Stimulated activated naive B cell treated with anti-CD40 and anti-IgM and Interleukin-4, amounts not matched to agents 10 μg/mL and 1 μg/mL and 100 μg/mL, for 72 hours (primary cell): ENCODE data around the gene ASB8.

Experiments
- ATAC-seq, 2 donors: fragments of 150-1000 bp; cut with Tn5 transposase; replicated peaks; 2 replicates each; pipeline ENCODE4 v1.10.0; 2021; ENCODE audit warnings: moderate library complexity in 1 of 2
- DNase-seq: peaks from one replicate; pipeline ENCODE4 v3.0.0; 2021
- H3K27ac Mint-ChIP-seq: one replicate; pipeline ENCODE4 v1.8.0; 2022; ENCODE audit warnings: mild to moderate bottlenecking, mixed read lengths
- H3K27me3 Mint-ChIP-seq, 2 donors: one replicate each; pipeline ENCODE4 v1.8.0; 2022; ENCODE audit warnings: mixed read lengths in 2 of 2
- H3K36me3 Mint-ChIP-seq, 2 donors: one replicate each; pipeline ENCODE4 v1.8.0; 2022; ENCODE audit warnings: mixed read lengths in 2 of 2, mild to moderate bottlenecking in 1 of 2
- H3K4me1 Mint-ChIP-seq, 2 donors: one replicate each; pipeline ENCODE4 v1.8.0; 2022; ENCODE audit warnings: mixed read lengths in 2 of 2, mild to moderate bottlenecking in 1 of 2
- H3K4me3 Mint-ChIP-seq, 2 donors: one replicate each; pipeline ENCODE4 v1.8.0; 2022; ENCODE audit warnings: mild to moderate bottlenecking in 2 of 2, mixed read lengths in 2 of 2, moderate library complexity in 1 of 2
- H3K9me3 Mint-ChIP-seq, 2 donors: one replicate each; pipeline ENCODE4 v1.8.0; 2022; ENCODE audit warnings: mixed read lengths in 2 of 2, mild to moderate bottlenecking in 1 of 2

The ASB8 gene

DNA sequence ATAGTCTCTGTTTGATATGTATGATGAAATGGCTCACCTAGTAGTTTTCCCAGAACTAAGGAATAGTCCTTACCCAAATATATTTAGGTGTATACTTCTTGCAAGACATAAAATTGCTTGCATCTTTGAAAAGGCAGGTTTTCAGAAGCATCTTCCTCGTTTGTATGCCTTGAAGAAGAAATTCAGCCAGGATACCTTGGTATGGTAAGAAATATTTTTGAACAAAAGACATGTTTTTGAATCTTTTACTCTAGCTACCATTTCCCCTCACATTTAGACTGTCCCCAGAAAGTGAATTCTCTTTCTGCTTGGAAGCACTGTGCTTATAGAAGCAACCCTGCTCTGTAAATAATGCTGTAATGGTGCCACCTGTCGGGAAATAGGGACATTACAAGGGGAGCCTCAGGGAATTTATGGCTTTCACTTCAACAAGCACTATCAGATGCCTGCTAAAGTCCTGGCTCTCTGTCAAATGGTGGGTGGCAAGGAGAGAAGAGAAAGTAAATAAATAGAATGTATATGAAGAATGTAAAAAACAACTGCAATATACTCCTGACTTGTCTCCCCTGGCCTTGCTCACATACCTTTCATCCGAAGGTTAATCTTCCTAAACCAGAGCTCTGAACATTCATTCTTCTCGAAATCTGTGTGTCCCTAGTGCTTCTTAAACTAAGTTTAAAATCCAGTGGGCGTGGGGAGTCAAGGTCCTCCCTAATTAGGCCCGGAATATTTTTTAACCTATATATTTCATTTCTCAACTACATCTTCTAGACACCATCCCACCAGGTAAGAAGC is 32.2 kb upstream of the ASB8 start:
- Mint-ChIP-seq H3K4me1 (peaks cover 21 to 26% of the 10 kb centered on the region in 2 donors), H3K9me3 (no peaks in the 10 kb centered on the region), H3K36me3 (peaks cover 0 to 3% of the 10 kb centered on the region in 2 donors), H3K27me3 (peaks cover 29 to 41% of the 10 kb centered on the region in 2 donors), H3K27ac (no peak overlapping the region), H3K4me3 (no peak overlapping the region)
- ATAC-seq (peak; percentile 62 to 76), DNase-seq (peak; percentile 45)

GRCh38 chr12:48187916-48188695 is 30.8 kb upstream of the ASB8 start:
- no peak overlapping the region for H3K27ac Mint-ChIP-seq
- peaks cover 24 to 34% of the 10 kb centered on the region in 2 donors for H3K27me3 Mint-ChIP-seq
- no peak overlapping the region for H3K4me3 Mint-ChIP-seq
- ATAC-seq (no peak), DNase-seq (no peak)
- H3K9me3 Mint-ChIP-seq, result no peaks in the 10 kb centered on the region
- peaks cover 24 to 26% of the 10 kb centered on the region in 2 donors for H3K4me1 Mint-ChIP-seq
- peaks cover 0 to 3% of the 10 kb centered on the region in 2 donors for H3K36me3 Mint-ChIP-seq

DNA sequence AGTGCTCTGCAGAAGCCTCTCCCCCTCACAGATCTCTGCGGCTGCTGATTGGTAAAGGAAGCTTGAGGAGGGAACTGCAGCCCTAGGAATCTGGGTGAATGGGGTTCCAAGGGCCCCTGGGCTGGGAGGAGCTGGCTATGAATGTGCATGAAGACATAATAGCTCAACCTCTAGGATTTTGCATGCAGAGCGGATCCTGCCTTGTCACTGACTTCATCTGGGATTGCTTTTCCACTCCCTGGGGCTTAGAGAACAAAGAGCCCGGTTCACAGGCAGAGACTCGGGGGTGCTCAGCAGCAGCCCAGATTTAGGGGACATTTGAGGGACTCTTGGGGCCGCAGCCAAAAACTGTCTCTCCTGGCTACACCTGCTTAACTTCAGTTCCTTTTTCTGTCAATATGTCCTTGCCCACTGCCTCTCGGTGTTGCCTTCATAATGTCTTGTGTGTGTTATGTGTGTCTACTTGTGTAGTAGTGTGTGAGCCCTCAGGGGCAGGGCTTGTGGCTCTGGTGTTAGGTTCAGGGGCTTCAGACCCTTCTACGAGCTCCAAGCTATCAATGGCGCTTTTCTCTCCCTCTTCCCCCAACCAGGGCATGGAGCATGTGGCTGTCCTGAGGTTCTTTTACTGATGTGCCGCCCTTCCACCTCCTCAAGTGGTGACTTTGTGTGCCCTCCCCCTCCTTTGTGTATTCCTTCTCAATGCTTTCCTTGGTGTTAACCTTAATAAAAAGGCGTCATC is 28.0 kb upstream of the ASB8 start:
- DNase-seq, result no peak
- Mint-ChIP-seq H3K36me3 (peaks cover 0 to 3% of the 10 kb centered on the region in 2 donors), H3K4me3 (peak overlapping the region in 1 of 2 donors; percentile 44), H3K9me3 (no peaks in the 10 kb centered on the region), H3K4me1 (peaks cover 30 to 33% of the 10 kb centered on the region in 2 donors), H3K27me3 (peaks cover 27 to 36% of the 10 kb centered on the region in 2 donors), H3K27ac (peak overlapping the region; percentile 33)
- ATAC-seq, result peak in 1 of 2 donors; percentile 30

- peak overlapping the region; percentile 95 to 96 for H3K4me3 Mint-ChIP-seq
- ATAC-seq (no peak), DNase-seq (no peak)
- no peaks in the 10 kb centered on the region for H3K9me3 Mint-ChIP-seq
- H3K27ac Mint-ChIP-seq, result no peak overlapping the region
- H3K36me3 Mint-ChIP-seq, result peaks cover 0 to 3% of the 10 kb centered on the region in 2 donors
- H3K4me1 Mint-ChIP-seq, result peaks cover 30 to 33% of the 10 kb centered on the region in 2 donors
- peaks cover 27 to 40% of the 10 kb centered on the region in 2 donors for H3K27me3 Mint-ChIP-seq
These were observed 27.2 kb upstream of the ASB8 start for GRCh38 chr12:48184549-48184922.

DNA sequence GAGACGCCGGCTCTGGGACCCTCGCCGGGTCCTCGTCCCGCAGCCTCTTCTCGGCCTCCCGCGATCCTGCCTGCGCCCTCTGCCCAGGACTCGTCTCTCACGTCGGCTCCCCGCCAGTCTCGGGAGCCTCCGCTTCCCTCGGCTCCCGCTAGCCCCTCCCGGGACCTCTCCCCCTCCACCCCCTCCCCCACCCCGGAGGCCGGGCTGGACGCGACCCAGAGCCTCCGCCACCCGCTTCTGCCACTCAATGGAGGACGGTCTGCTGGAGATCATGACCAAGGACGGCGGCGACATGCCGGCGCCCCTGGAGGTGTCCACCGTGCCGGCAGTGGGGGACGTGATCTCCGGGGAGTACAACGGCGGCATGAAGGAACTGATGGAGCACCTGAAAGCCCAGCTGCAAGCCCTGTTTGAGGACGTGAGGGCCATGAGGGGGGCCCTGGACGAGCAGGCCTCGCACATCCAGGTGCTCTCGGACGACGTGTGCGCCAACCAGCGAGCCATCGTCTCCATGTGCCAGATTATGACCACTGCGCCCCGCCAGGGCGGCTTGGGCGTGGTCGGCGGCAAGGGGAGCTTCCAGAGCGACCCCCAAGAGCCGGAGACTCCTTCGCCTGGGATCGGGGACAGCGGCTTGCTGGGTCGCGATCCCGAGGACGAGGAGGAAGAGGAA is 26.7 kb upstream of the ASB8 start:
- Mint-ChIP-seq H3K9me3 (no peaks in the 10 kb centered on the region), H3K36me3 (peaks cover 0 to 3% of the 10 kb centered on the region in 2 donors), H3K4me3 (peak overlapping the region; percentile 95 to 96), H3K27me3 (peaks cover 30 to 43% of the 10 kb centered on the region in 2 donors), H3K4me1 (peaks cover 30 to 33% of the 10 kb centered on the region in 2 donors), H3K27ac (no peak overlapping the region)
- ATAC-seq, result peak; percentile 3 to 5
- no peak for DNase-seq

DNA sequence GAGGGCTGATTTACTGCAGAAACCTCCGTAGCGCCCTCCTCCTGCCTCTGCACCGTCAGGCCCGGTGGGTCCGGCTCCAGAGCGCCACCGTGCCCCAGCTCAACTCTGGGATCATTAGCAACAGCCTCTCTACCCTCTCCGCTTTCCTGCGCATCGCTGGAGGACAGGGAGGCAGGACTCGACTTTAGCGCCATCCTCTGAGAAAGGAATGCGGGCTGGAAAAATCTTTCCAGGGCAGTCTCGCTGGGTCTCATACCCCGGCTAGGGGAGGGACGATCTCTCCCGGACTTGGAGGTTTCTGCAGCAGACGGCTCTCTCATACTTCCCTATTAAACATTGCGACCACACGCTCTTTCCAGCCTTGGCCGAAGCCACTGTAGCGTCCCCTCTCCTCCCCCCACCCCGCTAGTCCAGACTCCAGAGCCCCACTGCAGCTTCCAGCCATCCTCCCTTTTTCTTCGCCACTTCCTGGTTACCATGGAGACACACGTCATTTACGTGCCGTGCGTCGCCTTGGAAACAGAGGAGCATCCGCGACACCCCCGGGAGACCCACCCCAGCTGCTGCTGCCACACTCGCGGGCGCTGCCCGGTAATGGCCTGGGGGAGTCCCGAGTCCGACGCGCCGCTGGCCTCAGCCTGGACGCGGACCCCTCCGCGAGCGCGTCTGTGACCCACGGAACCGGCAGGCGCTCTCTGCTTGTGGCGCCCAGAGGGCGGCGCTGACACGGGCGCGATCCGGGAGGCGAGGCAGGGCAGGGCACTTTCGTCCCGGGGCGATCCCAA is 26.0 kb upstream of the ASB8 start, which contains the start of gene CCDC184:
Gene CCDC184 (plus strand): TSS at position 554 of the 785 bp plus-strand sequence. CDS start 479 bp downstream, outside the sequence.
- Mint-ChIP-seq H3K4me3 (peak within 1 kb of the TSS; percentile 95 to 96), H3K4me1 (peaks cover 30 to 33% of the 10 kb centered on the region in 2 donors), H3K27me3 (peaks cover 35 to 50% of the 10 kb centered on the region in 2 donors), H3K36me3 (peaks cover 0 to 3% of the 10 kb centered on the region in 2 donors), H3K9me3 (no peaks in the 10 kb centered on the region), H3K27ac (peak within 1 kb of the TSS; percentile 87)
- peak; percentile 58 for DNase-seq
- ATAC-seq, result peak; percentile 67 to 79

GRCh38 chr12:48182631-48183030 is 25.3 kb upstream of the ASB8 start:
- H3K4me3 Mint-ChIP-seq, result peak overlapping the region; percentile 95 to 96
- peaks cover 0 to 3% of the 10 kb centered on the region in 2 donors for H3K36me3 Mint-ChIP-seq
- peaks cover 35 to 50% of the 10 kb centered on the region in 2 donors for H3K27me3 Mint-ChIP-seq
- H3K4me1 Mint-ChIP-seq, result peaks cover 30 to 33% of the 10 kb centered on the region in 2 donors
- ATAC-seq, result peak in 1 of 2 donors; percentile 22
- peak overlapping the region; percentile 10 for H3K27ac Mint-ChIP-seq
- no peaks in the 10 kb centered on the region for H3K9me3 Mint-ChIP-seq
- no peak for DNase-seq

DNA sequence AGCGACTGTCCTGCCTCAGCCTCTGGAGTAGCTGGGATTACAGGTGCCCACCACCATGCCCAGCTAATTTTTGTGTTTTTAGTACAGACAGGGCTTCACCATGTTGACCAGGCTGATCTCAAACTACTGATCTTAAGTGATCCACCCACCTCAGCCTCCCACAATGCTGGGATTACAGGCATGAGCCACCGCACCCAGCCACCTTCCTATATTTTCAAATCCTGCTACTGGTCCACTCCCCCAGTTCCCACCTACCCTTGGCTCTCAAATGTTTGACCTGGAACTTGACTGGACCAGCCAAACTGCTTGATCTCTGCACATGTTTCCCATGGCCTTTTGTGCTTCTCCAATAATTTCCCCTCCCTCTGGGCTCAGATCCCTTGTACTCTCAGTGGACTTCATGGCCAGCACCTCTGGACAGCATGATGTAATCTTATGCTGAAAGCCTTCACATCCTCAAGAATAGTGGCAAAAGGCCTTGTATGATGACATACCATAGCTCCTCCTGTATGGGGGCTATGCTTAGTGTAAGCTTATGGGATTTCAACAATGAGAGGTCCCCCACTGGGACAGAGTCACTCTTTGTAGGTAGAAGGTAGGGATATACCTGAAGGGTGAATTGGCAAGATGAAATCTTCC is 23.7 kb upstream of the ASB8 start:
- H3K4me1 Mint-ChIP-seq, result peaks cover 24 to 27% of the 10 kb centered on the region in 2 donors
- DNase-seq, result no peak
- H3K9me3 Mint-ChIP-seq, result no peaks in the 10 kb centered on the region
- no peaks in the 10 kb centered on the region for H3K36me3 Mint-ChIP-seq
- H3K27me3 Mint-ChIP-seq, result peaks cover 30 to 44% of the 10 kb centered on the region in 2 donors
- H3K27ac Mint-ChIP-seq, result no peak overlapping the region
- no peak overlapping the region for H3K4me3 Mint-ChIP-seq
- no peak for ATAC-seq

GRCh38 chr12:48180424-48180823 is 23.1 kb upstream of the ASB8 start:
- DNase-seq, result no peak
- Mint-ChIP-seq H3K27ac (no peak overlapping the region), H3K4me1 (peaks cover 19 to 21% of the 10 kb centered on the region in 2 donors), H3K4me3 (no peak overlapping the region), H3K27me3 (peaks cover 25 to 39% of the 10 kb centered on the region in 2 donors), H3K36me3 (no peaks in the 10 kb centered on the region), H3K9me3 (no peaks in the 10 kb centered on the region)
- ATAC-seq, result no peak

DNA sequence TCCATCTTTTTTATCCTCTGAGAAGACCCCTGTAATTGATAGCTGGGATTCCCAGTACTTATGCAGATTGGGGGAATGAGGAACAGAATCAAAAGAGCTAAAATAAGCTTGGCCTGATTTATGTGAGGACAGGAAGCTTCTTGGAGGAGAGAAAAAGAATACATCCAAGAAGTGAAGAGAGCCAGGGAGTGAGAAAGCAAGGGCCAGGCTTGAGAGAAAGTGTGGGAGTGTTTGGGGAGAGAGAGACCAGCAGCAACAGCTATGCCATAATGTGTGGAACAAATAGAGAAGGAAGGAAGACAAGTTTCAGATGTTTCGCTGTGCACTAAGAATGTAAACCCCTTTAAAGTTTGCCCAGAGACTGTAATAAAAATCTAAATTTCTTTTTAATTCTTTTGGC is 22.2 kb upstream of the ASB8 start:
- no peaks in the 10 kb centered on the region for H3K36me3 Mint-ChIP-seq
- ATAC-seq (no peak), DNase-seq (no peak)
- peaks cover 9 to 14% of the 10 kb centered on the region in 2 donors for H3K4me1 Mint-ChIP-seq
- no peak overlapping the region for H3K4me3 Mint-ChIP-seq
- no peak overlapping the region for H3K27ac Mint-ChIP-seq
- peaks cover 22 to 34% of the 10 kb centered on the region in 2 donors for H3K27me3 Mint-ChIP-seq
- no peaks in the 10 kb centered on the region for H3K9me3 Mint-ChIP-seq

DNA sequence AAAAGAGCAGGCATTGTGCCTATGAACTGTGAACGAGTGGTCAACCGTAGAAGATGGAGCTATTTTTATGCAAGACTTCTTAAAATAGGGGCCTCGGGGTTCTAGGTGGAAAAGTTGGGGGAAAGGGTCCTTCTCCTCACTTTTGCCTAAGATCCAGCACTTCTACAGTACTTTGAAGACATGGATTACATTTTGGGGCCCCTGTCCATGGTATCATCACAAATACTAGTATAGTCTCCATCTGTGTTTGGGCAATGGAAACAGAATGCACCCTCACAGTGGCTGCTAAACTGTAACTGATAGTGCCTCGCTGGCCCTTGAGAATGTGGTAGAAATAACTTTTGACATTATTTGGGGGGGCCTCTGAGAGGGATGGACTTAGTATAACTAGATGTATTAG is 20.7 kb upstream of the ASB8 start:
- ATAC-seq (no peak), DNase-seq (no peak)
- Mint-ChIP-seq H3K27ac (no peak overlapping the region), H3K27me3 (peaks cover 17 to 29% of the 10 kb centered on the region in 2 donors), H3K4me3 (no peak overlapping the region), H3K36me3 (no peaks in the 10 kb centered on the region), H3K9me3 (no peaks in the 10 kb centered on the region), H3K4me1 (peaks cover 4 to 8% of the 10 kb centered on the region in 2 donors)

- Mint-ChIP-seq H3K27me3 (peaks cover 17 to 29% of the 10 kb centered on the region in 2 donors), H3K4me1 (peaks cover 0 to 3% of the 10 kb centered on the region in 2 donors), H3K36me3 (no peaks in the 10 kb centered on the region), H3K27ac (no peak overlapping the region), H3K4me3 (no peak overlapping the region), H3K9me3 (no peaks in the 10 kb centered on the region)
- ATAC-seq (no peak), DNase-seq (no peak)
These were observed 19.1 kb upstream of the ASB8 start for GRCh38 chr12:48176417-48176751.
